HG03575 (cell line): ENCODE results near the gene TMA7.
"Not testable (repeated sequence)": the region's sequence is repeated elsewhere in the genome, so short reads cannot be mapped to it uniquely, and the experiment has no call there.

ENCODE experiments used
- ATAC-seq: cut with Tn5 transposase; IDR thresholded peaks from one replicate; pipeline ENCODE4 v1.9.1; 2021; ENCODE audit not compliant: unreplicated experiment, insufficient number of reproducible peaks, low FRiP score; ENCODE audit errors: extremely low read depth

TMA7 gene

DNA sequence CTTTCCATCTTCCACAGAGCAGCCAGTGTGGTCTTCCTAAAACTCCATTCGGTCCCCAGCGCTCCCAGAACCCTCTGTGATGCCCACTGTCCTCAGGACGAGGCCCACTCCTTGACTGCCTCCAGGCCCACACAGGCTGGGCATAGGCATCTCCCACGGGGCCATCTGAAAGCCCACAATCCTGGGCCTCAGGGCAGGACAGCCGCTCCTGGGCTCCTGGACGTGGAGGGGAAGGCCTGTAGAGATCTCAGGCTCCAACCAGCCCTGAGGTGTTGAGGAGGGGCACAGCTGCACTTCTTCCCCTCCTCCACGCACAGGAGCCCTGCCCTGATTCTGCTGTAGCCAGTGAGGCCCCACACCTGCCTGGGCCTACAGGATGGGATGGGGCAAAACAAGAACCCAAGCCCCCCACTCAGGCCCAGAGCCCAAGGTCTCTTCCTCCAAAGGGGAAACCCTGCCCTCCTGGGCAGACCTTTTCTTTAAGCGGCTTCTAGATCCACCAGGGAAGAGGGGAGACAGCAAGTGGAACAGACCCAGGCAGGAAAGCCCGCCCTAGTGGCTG, 38.0 kb downstream of the TMA7 start:
- ATAC-seq, result no peak

DNA sequence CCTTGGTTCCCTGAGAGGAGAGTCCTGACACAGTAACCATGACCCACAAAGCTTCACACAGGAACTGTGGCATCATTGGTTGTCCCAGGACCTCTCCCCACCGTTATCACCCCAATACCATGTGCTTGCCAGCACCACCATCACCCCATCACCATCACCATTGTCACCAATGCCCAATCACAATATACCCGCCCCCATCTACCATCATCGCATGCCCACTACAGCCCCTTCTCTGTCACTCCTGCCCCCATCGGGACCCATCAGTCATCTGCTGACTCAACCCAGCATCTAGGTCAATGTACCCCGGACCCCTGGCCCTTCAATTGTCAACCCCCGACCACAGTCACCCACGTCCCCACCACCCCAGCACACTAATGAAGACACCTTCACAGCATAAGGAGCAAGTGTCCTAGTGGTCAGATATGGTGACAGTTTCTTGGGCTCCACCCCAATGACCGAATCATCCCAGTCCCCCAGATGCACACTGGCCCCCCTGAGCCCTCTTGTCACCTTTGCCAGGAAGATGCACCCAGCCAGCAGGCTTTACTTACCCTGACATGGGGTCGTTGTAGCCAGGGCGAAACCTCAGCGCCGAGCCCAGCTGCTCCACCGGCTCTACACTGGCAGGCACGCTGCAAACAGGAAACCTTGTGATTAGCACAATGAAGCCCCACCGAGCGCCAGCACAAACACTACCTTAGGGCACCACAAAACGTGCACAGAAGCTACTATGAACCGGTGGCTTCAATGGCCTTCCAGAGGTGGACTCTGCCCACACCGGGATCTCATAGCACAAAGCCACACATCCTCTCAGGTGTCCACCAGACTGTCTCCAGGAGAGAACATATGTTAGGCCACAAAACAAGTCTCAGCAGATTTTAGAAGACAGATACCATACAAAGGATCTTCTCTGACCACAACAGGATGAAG, 38.8 kb downstream of the TMA7 start:
- ATAC-seq, result no peak

- ATAC-seq, result not testable (repeated sequence)
These were observed 40.8 kb downstream of the TMA7 start for GRCh38 chr3:48480891-48481290.

- not testable (repeated sequence) for ATAC-seq
These were observed 42.8 kb downstream of the TMA7 start for GRCh38 chr3:48482822-48483221.

DNA sequence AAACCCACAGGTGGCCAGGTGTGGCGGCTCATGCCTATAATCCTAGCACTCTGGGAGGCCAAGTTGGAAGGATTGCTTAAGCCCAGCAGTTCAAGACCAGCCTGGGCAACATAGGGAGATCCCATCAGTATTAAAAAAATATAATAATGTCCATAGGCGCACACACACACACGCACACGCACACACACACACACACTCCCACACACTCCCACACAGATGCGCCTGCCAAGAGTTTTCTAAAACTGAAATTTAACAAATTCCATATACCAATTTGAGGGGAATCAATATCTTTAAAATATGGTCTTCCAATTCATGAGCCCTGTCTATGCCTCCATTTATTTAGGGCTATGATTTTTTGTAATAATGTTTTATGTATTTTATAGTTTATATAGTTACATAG, 46.9 kb downstream of the TMA7 start:
- no peak for ATAC-seq

DNA sequence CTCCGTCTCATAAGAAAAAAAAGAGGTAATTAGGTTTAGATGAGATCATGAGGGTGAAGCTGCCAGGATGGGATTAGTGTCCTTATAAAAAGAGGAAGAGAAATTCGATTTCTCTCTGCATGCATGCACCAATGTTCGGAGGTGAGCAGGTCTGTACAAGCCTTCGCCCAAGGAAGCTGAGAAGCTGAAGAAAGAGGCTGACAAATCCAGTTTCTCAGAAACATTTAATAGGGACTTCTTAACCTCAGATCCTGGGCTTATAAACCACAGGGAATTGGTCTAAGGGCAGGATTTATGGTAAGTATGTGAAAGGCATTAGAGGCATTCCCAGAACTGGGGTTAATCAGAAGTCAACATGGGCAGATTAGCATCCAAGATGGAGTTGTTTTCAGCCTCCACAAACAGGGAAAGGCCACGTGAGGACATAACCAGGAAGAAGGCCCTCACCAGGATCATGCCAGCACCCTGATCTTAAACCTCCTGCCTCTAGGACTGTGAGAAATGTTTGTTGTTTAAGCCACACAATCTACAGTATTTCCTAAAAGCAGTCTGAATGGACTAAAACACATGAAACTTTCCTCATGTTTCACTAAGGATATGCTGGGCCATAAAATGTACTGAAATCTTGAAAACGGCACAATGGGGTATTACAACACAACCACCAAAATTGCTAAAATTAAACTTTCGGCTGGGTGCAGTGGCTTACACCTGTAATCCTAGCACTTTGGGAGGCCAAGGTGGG, 52.6 kb downstream of the TMA7 start:
- no peak for ATAC-seq

- ATAC-seq, result no peak
These were observed 53.1 kb downstream of the TMA7 start for GRCh38 chr3:48493203-48493501.
